ENCODE measurements around the gene CBLB. TPM values are rescaled to one million over a fixed set of nuclear protein-coding genes. Genes with fewer than 3 reads are reported as not detected.
A peak's percentile ranks its signal among the peaks of the same experiment; 100 is the strongest.
"Not testable (repeated sequence)": the region's sequence is repeated elsewhere in the genome, so short reads cannot be mapped to it uniquely, and the experiment has no call there.

Gene CBLB
- total RNA-seq, 1 experiment from 2014 or later, result 3.8 TPM

DNA sequence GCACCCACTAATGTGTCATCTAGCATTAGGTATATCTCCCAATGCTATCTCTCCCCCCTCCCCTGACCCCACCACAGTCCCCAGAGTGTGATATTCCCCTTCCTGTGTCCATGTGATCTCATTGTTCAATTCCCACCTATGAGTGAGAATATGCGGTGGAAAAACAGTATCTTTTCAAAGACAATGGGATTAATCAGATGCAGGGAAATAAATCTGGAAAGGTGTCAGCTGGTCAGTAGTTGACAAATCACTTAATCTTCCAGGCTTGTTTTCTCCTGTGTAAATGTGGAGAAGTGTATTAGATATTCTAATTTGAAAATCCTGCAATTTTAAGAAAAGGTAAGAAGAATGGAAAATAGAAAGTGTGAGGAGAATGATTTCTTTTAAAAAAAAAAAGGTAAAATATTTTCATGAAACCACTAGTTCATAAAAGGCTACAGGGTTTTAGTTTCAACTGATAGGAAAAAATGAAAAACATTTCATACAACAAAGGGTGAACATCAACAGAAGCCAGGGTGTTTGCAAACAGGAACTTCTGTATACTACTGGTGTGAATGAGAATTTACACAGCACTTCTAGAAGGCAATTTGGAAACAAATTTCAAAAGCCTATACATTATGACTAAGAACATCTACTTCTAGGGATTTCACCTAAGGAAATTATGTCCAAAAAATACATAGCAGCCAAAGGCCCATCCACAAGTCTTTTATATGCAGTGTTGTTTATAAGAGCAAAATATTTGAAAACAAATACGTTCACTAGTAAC lies 113.5 kb downstream of the CBLB start:
- DNase-seq (ENCODE audit: low spot score), result no peak

DNA sequence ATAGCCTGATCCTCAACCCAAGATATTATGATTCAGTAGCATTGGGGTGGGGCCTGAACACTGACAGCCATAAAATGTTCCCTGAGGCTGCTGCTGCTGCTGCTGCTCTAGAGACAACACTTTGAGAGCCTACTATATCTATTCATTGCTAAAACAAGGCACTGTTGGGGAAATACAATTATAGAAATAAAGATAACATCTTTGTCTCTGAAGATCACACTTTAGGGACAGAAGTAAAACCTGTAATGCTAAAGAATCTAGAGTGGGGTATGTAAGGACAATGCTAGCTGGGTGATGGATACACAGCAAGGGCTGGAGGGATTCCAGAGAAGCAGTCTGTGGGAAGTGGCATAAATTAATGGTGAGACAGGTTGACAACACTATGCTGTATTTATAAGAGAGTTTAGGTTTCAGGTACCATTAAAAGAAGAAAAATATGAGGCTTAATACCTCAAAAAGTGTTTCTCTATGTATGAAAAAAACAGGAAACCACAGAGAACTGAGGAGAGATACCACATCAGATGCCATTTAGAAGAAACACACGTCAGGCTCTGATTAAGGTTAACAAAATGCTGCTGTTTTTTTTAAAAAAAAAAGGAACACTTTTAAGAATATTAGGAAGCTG lies 115.9 kb downstream of the CBLB start:
- DNase-seq (ENCODE audit: low spot score), result no peak

DNA sequence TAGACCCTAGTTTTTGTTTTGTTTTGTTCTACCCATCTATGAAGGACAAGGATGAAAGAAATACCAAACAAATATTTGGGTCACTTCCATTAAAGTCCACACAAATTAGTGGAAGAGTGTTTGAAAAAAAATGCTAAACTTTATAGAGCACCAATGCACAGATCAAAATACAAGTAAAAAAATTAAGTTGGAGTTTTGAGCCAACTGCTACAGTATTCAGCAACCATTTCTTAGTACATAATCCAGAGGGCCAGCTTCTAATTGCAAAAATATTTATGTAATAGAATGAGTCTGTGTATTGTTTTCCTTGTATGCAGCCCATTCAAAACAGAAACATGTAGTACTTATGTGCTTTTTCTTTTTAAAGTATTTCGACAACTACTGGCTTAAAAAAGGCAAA lies 121.1 kb downstream of the CBLB start:
- DNase-seq (ENCODE audit: low spot score), result no peak

DNA sequence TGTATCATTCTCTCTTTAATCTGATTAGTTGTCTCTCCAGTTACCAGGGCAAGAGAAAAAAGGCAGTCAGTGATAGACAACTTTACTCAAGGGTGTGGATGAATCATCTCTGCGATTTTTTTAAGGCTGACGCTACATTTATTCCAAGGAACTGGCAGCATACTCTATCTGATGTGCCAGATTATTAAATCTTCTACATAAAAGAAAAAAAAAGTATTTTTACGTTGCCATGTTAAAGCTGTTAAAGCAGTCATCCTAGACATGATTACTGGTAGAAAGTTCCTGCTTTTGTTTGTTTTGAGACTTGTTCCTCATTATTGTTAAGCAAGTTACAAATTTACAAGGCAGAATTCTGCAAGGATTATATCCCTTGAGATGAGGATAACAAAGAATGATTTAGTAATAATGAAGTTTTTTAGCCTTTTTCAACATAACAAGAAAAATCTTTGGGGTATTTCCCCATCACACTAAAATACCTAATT lies 121.7 kb downstream of the CBLB start:
- no peak for DNase-seq (ENCODE audit: low spot score)

DNA sequence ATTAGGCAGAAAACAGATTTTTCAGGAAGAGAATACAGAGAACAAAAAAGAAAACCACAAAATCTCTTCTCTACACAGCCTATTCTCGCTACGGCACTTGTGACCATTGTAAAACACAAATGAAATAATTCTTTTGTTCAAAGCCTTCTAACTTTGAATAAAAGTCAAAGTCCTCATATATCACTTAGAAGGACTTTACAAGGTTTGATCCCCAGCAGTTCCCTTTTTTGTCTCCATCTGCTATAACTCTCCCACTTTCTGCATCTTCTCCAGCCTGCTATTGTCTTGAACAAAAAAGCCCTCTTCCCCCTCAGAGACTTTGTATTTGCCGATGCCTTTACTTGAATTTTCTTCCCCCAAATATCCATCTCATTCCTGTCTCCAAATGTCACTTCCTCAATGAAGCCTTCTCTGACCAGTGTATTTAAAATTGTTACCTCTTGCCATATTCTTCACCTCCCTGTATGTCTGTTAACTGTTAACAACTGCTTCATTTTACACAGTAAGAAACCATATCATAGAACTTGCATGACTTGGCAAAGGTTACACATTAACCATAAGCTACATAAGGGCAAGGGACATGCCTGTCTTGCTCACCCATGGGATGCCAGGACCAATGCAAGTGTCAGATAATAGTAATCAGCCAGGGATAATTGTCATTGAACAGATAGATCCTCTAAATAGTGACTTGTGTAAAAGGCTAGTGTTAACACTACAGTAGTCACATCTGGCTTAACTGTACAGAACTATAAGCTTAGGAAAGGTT lies 122.4 kb downstream of the CBLB start:
- peak; percentile 35 for DNase-seq (ENCODE audit: low spot score)

DNA sequence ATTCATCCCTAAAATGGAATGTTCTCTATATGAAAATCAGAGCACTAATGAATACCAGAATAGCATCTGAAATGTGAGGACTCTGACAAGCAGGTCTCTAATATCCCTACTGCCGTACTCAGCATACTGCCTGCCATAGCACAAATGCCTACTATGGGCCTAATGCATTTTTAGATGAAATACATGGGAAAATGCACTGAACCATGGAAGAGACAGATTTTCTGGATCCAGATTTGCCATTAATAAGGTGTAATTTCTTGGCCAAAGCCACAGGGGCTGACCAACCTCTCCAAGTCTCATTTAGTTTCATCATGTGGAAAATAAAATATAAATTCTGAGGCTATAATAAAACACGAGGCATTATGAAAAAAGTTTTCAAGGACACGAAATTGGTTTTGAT lies 123.8 kb downstream of the CBLB start:
- DNase-seq (ENCODE audit: low spot score), result no peak

DNA sequence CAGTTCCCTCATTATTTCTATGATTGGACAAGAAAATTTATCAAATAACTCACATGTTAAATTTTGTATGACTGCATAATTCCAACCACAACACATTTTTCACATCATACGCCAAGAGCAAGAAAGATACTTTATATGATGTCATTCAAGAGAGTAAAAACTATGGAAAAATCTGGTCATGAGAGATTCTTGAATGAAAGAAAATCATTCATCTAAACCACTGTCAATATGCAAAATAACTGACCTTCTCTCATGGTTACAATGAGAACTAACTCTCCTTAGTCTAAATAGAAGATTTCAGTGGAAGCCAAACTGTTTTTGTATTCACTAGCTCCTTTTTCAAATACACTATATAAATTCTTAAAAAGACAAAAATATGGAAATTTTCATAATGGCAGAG lies 124.6 kb downstream of the CBLB start:
- DNase-seq (ENCODE audit: low spot score), result no peak

DNA sequence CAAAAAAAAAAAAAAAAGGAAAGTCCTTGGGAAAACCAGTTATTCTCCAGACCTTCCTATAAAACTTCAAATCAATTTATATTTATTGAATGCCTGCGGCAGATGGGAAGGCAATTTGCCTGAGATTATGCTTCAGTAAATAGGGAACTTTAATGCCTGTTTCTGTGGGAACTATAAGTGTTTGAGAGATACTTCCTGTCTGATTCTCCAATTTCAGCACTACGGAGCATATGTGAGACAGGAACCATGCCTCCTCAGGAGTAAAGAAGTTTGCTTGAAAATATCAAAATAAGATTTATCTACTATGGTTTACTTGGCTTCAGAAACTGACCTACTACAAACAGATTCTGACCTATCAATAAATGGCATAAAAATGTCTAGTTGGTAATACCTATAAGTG lies 135.5 kb downstream of the CBLB start:
- DNase-seq (ENCODE audit: low spot score), result no peak

DNA sequence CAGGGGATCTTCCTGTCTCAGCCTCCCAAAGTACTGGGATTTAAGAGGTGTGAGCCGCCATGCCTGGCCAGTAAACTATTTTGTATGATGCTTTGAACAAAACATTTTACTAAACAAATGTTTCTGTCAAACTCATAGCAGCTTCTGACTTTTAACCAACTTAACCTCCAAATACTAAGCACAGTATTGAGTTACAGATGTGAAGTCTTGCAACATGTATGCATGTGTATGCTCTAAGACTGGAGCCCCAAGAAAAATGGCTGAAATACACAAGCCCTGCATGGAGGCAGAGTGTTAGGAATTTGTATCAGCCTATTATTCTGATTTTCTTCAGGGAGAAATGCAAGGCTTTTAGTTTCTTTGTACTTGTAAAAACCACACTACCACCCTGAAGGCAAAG lies 137.1 kb downstream of the CBLB start:
- no peak for DNase-seq (ENCODE audit: low spot score)

DNA sequence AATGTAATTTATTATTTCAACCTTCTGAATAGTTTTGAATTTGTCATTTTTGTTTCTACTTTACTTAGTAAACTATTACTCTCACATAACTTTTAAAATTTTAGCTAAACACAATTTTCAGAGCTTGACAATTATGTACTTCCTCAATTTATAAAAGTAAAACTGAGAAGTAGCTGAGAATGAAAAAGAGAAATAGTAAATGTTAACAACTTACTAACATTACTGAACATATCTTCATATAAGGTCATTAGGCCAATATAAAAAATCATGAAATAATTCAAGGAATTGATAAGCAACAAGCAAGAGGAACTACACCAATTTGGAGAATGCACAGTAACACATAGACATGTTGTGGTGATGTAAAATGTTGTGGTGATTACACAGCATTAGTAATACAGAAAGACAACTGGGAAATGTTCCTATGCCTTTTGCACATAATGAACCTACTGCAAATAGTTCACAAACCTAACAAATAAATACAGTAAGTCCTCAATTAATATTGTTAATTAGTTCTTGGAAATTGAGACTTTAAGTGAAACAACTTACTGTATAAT lies 137.9 kb downstream of the CBLB start:
- DNase-seq (ENCODE audit: low spot score), result no peak

DNA sequence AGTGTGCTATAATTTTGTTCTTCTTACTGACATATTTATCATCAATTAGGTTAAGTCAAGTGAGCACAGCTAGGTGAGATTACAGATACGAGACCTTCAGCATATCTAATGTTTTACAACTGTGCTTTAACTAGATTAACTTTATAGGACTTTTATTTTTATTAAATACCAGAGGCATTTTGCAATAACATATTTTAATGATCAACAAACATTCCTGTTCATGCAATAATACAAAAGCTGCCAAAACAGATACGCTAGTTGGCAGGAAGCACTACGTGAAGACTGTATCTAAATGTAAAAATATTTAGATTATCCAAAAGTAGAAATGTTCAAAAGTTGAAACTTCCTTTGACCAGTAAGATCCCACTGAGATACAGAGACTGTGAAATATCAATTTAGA lies 139.1 kb downstream of the CBLB start:
- no peak for DNase-seq (ENCODE audit: low spot score)

DNA sequence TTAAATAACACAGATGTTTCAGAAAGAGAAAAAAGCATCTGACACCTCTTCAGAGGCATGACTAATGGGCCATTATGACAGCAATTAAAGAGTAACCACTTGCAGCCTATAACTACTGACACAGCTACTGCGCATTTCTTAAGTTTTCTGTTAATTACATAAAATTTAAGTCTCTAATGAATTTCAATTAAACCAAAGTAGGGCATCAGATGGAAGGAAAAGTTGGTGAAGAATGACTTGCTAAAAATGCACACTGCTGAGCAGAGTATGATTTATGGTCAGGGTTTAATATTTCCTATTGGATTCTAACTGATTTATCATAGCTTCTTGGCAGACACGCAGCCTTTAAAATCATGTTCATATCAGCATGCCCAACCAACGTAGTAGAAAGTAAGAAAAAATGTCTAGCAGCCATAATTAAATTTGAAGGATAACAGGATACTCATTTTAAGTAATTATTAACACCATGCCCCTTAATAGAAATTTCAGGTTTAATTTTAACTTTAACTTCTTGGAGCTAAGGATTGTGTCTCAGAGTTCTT lies 140.0 kb downstream of the CBLB start:
- no peak for DNase-seq (ENCODE audit: low spot score)

DNA sequence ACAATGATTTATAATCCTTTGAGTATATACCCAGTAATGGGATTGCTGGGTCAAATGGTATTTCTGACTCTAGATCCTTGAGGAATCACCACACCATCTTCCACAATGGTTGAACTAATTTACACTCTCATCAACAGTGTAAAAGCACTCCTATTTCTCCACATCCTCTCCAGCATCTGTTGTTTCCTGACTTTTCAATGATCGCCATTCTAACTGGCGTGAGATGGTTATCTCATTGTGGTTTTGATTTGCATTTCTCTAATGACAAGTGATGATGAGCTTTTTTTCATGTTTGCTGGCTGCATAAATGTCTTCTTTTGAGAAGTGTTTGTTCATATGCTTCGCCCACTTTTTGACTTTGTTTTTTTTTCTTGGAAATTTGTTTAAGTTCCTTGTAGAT lies 141.8 kb downstream of the CBLB start:
- not testable (repeated sequence) for DNase-seq (ENCODE audit: low spot score)

DNA sequence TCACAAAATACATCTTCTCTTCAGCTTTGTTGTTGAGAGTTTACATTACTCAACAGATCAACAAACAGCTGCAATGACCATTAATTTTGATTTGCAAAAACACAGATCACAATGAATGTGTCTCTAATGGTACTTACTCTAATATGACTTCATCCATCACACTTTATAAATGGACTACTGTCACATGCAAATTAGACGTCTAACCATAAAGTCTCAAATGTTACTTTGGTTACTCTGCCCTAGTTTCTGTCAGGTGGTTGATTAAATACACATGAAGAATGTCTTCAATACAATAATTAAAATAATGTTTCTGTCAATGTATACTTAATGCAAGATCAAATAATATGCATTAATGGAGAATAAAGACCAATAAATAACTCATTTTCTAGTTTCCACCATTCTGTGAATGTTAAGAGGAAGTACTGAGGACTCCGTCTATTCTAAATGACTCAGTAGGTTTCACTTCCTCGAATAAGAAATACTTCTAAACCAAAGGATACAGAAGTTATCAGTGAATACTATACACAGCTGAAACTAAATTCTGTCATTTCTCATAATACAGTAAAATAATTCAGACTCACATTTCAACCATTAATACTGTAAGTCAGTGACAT lies 145.8 kb downstream of the CBLB start:
- DNase-seq (ENCODE audit: low spot score), result no peak

DNA sequence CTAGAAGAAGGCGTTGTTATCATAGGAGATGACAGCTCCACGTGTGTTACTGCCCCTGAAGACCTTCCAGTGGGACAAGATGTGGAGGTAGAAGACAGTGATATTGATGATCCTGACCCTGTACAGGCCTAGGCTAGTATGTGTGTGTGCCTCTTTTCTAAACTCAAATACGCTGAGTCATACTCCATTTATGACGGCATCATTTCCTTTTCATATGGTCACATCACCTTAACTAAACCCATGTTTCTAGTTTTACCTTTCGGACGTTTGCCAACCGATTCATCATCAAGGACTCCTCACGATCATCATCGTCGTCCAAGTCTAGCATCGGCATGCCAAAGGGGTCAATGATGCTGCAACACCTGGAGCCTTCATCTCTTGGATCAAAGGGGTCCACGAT lies 149.0 kb downstream of the CBLB start:
- no peak for DNase-seq (ENCODE audit: low spot score)

DNA sequence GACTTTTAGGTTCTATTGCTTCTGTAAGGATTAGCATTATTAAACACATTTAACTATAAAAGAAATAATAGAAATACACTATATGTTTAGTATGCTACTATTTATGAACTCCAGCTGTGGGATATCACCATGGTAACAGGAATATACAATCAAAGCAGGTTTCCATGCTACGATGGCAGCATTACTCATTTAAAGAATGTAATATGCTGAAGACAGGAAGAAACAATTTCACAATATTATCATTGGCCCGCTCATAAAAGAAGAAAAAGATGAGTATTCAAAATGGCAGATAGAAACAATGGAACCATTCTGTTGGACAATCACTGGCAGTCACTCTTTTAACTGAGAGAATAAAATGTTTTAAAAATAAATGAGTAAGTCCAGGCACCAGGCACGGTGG lies 153.4 kb downstream of the CBLB start:
- no peak for DNase-seq (ENCODE audit: low spot score)

DNA sequence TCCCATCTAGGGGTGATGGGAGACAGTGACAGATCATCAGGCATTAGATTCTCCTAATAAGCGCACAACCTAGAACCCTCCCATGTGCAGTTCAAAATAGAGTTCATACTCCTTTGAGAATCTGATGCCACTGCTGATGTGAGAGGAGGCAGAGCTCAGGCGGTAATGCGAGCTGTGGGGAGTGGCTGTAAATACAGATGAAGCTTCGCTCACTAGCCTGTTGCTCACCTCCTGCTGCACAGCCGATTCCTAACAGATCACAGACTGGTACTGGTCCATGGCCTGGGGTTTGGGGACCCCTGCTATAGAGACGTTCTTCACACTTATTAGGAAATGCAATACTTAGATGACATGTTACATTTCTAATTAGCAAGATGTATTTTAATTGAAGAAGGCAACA lies 154.4 kb downstream of the CBLB start:
- no peak for DNase-seq (ENCODE audit: low spot score)

DNA sequence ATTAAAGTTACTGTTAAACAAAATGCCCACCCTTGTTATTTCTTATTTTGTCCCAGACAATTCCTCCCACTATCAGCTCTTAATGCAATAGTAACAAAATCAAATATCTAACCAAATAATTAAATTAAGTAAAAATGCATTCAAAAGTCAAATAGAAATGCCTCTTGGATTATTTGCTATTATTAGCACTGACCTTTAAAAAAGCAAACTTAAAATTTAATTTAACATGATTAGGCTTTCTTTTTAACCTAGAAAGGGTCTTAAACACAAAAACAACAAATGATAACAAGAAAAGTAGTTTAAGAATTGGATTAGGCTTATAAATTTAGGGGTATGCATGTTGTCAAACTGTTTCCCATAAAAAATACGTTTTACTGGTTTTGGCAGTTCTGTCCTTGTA lies 159.8 kb downstream of the CBLB start:
- no peak for DNase-seq (ENCODE audit: low spot score)

DNA sequence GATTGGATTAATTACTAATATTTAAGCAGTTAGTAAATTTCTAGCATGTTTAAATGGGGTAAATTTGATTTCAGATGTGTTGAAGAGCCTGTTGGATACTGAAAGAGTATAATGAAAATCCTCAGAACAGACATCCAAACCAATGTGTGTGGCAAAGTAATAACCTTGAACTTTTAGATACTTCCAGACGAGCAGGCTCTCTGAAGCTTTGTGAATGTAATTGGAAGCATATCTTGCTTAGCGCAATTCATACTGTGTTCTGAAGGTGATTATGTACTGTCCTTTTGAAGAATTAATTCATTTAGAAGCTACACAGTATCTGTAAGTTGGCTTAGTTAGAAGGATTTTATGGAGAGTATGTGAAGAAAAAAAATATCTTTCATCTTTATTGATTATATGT lies 161.8 kb downstream of the CBLB start:
- no peak for DNase-seq (ENCODE audit: low spot score)

DNA sequence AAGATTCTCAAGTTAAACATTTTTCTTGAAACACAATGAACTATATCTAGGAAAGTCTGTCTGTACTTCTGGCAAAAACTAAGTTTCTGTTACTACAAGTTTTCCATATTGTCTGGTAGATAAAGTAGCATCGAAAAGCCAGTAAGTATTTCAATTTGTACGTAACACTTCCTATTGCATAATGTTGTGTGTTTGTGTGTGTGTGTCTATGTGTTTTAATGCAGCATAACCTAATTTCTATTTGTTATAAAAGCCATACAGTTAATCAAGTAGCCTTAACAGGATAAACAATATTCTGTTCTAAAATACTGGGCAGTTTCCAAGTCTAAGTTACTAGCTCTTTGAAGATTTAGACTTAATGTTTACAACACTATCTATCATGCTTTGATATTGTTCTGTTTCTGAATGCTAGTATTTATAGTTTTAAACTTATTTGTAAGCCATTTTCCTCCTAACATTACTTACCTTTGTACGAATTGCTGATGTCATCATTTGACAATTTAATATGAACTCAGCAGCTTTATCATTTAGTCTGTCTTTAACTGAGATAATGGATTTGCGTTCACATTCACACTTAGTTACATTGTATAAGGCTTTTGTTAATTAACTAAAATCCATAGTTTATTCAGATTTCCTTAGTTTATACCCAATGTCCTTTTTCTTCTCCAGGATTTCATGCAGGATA lies 163.9 kb downstream of the CBLB start:
- DNase-seq (ENCODE audit: low spot score), result no peak

DNA sequence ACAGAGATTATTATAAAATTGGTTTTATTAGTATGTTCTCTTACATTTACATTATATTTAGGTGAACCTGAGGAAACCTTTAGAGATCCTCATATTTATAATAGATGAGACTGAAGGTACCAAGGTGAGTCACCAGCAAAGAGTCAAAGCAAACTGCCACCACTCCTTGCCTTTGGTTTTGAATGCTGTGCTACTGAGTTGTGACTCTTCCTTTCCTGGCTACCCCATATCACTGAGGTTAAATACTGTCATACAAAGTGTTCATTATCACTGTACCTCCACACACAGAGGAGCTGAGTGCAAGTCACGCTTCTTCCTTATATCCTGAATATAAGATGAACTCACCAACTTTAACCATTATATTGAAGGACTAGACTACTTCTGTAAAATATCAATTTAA lies 168.2 kb downstream of the CBLB start:
- DNase-seq (ENCODE audit: low spot score), result no peak

Data from HT-29 (cell line).